Fibroblast of the aortic adventitia (primary cell): ENCODE data around the gene RHPN2. TPM values are rescaled to one million over a fixed set of nuclear protein-coding genes. Genes with fewer than 3 reads are reported as not detected.

Experiments used
- DNase-seq: peaks from one replicate; pipeline ENCODE4 v3.0.0-alpha.2; 2010; ENCODE audit warnings: low read depth
- H3K4me3 ChIP-seq: 2 replicates; pipeline ENCODE4 v1.5.1; 2011; ENCODE audit warnings: low read depth, mild to moderate bottlenecking, control low read depth, low read length, moderate library complexity
- total RNA-seq: library from RNA; depleted of rRNA; stranded (reverse); fragments of >200 nt; gene quantifications from 2 replicates; pipeline ENCODE4 v1.2.3, GENCODE V29; 2012; ENCODE audit warnings: low replicate concordance
- TF ChIP-seq, protein P1 (sequence below): IDR thresholded peaks from 2 replicates; pipeline ENCODE4 v1.5.1; 2011; ENCODE audit warnings: mild to moderate bottlenecking, low read length, control low read depth, inconsistent platforms; ENCODE audit not compliant: insufficient read depth

Gene RHPN2
- total RNA-seq, 1 donor = 2.3 TPM

DNA sequence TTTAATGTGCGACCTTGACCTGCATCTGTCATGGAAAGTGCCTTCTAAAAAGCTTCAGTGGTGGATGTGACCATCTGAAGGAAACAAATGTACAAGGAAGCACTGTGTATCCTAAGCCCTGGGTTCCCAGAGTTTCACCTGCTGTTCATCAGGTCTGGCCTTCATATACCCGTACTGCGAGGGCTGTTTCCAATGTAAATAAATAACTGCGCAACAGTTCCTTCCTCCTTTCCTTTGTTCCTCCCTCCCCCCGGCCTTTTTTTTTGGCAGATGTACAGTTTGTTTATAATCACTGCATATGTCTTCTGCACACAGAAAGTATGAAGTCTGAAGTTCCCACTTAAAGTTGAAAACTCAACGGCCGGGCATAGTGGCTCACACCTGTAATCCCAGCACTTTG is 87.4 kb downstream of the RHPN2 start:
- no peak for DNase-seq
- H3K4me3 ChIP-seq = no peak overlapping the region
- TF ChIP-seq, protein P1, sequence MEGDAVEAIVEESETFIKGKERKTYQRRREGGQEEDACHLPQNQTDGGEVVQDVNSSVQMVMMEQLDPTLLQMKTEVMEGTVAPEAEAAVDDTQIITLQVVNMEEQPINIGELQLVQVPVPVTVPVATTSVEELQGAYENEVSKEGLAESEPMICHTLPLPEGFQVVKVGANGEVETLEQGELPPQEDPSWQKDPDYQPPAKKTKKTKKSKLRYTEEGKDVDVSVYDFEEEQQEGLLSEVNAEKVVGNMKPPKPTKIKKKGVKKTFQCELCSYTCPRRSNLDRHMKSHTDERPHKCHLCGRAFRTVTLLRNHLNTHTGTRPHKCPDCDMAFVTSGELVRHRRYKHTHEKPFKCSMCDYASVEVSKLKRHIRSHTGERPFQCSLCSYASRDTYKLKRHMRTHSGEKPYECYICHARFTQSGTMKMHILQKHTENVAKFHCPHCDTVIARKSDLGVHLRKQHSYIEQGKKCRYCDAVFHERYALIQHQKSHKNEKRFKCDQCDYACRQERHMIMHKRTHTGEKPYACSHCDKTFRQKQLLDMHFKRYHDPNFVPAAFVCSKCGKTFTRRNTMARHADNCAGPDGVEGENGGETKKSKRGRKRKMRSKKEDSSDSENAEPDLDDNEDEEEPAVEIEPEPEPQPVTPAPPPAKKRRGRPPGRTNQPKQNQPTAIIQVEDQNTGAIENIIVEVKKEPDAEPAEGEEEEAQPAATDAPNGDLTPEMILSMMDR = no peak

DNA sequence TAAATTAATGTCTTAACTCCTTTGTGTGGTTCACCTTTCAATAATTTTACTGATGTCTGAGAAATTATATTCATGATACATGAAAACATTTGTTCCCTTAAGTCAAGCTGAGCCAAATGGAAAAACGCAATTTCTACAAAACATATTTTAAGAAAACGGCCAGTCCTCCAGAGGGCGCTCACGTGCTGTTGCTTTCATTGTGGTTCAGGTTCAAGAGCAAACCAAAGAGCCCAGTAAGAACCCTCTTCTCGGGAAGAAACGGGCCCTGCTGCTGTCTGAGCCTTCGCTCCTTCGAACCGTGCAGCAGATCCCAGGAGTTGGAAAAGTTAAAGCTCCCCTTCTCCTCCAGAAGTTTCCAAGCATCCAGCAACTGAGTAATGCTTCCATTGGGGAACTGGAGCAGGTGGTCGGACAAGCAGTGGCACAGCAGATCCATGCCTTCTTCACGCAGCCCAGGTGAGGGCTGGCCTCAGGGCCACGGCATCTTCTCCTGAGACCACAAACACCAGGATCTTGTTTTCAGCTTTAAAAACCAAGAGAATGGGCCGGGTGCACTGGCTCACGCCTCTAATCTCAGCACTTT is 88.4 kb downstream of the RHPN2 start:
- DNase-seq = peak; percentile 80
- no peak overlapping the region for H3K4me3 ChIP-seq
- TF ChIP-seq, protein P1 = peak; percentile 92

GRCh38 chr19:32971715-32972540 is 92.8 kb downstream of the RHPN2 start, which contains the start of the genes CEP89 and FAAP24:
Gene CEP89 (minus strand): TSS chr19:32971958. CDS start chr19:32971874, 84 bp downstream.
Gene FAAP24 (plus strand): TSS chr19:32972242. CDS start chr19:32973197, 955 bp downstream.
- TF ChIP-seq, protein P1 = no peak
- peak; percentile 100 for DNase-seq
- H3K4me3 ChIP-seq = peak within 1 kb of the TSS; percentile 86

DNA sequence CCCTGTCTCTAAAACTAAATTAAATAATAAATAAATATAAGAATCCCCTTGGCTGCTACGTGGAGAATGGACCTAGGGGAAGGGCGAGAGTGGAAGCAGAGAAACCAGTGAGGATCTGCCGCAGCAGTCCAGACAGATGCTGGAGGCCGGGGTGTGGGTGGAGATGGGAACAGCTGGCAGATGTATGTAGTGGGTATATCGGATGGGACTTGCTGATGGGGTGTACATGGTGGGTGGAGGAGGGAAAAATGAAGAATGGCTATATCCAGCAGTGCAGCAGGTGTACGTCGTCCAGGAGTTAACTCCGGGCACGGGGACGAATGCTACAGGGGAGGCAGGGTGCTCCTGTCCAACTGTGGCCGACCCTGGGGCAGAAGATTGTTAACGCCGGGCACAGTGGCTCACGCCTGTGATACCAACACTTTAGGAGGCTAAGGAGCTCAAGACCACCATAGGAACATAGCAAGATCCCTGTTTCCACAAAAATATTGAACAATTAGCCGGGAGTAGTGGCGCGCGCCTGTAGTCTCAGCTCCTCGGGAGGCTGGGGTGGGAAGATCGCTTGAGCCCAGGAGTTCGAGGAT is 93.6 kb downstream of the RHPN2 start:
- peak overlapping the region; percentile 86 for H3K4me3 ChIP-seq
- TF ChIP-seq, protein P1 = no peak
- DNase-seq = no peak

GRCh38 chr19:32969549-32969948 is 95.1 kb downstream of the RHPN2 start:
- no peak overlapping the region for H3K4me3 ChIP-seq
- DNase-seq = no peak
- TF ChIP-seq, protein P1 = no peak

- TF ChIP-seq, protein P1 = no peak
- H3K4me3 ChIP-seq = no peak overlapping the region
- DNase-seq = no peak
Measured at GRCh38 chr19:32966750-32967149, 97.9 kb downstream of the RHPN2 start.
